ENCODE measurements around the gene NKAIN2. TPM values are rescaled to one million over a fixed set of nuclear protein-coding genes. Genes with fewer than 3 reads are reported as not detected.

Gene NKAIN2
- total RNA-seq, 1 experiment from 2014 or later: not detected

DNA sequence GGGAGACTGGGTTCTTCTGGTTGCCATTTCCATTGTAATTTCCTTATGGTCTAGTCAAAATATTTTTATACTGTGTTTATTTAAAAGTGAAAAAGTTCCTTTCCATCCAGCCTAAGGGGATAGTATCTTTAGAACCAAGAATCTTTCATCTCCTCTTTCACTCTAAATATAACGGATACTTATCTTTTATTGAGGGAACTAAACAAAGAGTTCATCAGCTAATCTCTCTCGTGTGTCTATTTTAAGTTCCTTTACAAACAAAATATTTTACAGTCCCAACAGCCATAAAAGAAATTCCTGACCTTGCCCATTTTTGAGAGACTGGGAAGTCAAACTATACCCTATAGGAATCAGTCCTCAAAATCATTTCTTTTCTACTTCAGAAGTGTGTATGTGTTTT lies 232.7 kb downstream of the NKAIN2 start:
- RAD21 ChIA-PET (ENCODE audit: low non-redundant PET in 1 of 2, low total read pairs in 2 of 2, uncharacterized antibody in 2 of 2, unreplicated experiment in 2 of 2): no interaction called here
- H3K9me2 ChIP-seq (ENCODE audit: insufficient read depth): no peaks in the 10 kb centered on the region
- TF ChIP-seq POLR2A (IDR thresholded peaks at IDR 0.05; ENCODE audit: borderline replicate concordance, extremely low read depth, insufficient read depth, insufficient read length) (no peak), MAX (IDR thresholded peaks at IDR 0.05) (no peak), EZH2 (IDR thresholded peaks at IDR 0.05) (no peak)
- no peak overlapping the region for H3K27ac ChIP-seq (ENCODE audit: low read depth, low read length)
- no peak overlapping the region for H2AFZ ChIP-seq (ENCODE audit: low read depth, low read length, poor library complexity, severe bottlenecking)
- H3K36me3 ChIP-seq (ENCODE audit: control insufficient read depth in 1 of 2, insufficient read depth in 2 of 2, low read length in 2 of 2): no peaks in the 10 kb centered on the region
- CTCF ChIA-PET: no interaction called here
- no peak overlapping the region for H3K9ac ChIP-seq (ENCODE audit: low read length)
- no peak overlapping the region for H3K4me2 ChIP-seq (ENCODE audit: low read length)
- peaks cover 18% of the 10 kb centered on the region for H3K27me3 ChIP-seq (ENCODE audit: insufficient read depth, low read length)
- H4K20me1 ChIP-seq (ENCODE audit: insufficient read depth): no peaks in the 10 kb centered on the region
- no peaks in the 10 kb centered on the region for H3K79me2 ChIP-seq (ENCODE audit: insufficient read depth, low read length)
- ATAC-seq: no peak
- no peak for DNase-seq (ENCODE audit: low read depth, low spot score)
- H3K4me3 ChIP-seq (replicated peaks in 1 of 2; ENCODE audit: low read depth in 1 of 2, low read length in 2 of 2): no peak overlapping the region
- no TSS peak for BruUV-seq (replicated peaks)
- H3K9me3 ChIP-seq (ENCODE audit: control insufficient read depth in 1 of 2, insufficient read depth in 1 of 2, low read depth in 1 of 2, low read length in 2 of 2): no peaks in the 10 kb centered on the region
- intact Hi-C loops (cut with micrococcal nuclease): no loop called here
- H3K4me1 ChIP-seq (ENCODE audit: control insufficient read depth in 1 of 2, insufficient read depth in 2 of 2, low read length in 2 of 2): no peaks in the 10 kb centered on the region
- POLR2A ChIA-PET: no interaction called here

DNA sequence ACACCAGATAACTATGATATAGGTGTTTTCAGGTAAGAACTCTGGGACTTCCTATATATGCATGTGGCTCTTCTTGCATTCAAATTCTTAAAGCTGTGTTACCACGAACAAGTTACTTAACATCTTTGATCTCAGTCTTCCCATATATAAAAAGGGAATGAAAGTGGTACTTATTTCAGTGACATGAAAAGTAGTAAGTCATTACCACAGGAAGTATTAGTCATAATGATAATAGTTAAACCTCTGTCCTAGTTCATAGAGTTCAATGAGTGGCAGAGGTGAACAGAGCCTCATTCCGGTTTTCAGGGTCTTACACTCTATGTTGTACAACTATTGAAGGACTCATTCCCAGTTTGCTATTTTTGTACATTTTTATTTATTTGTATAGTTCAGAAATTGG lies 237.0 kb downstream of the NKAIN2 start:
- no peak overlapping the region for H3K9ac ChIP-seq (ENCODE audit: low read length)
- H3K36me3 ChIP-seq (ENCODE audit: control insufficient read depth in 1 of 2, insufficient read depth in 2 of 2, low read length in 2 of 2): no peaks in the 10 kb centered on the region
- H3K9me2 ChIP-seq (ENCODE audit: insufficient read depth): no peaks in the 10 kb centered on the region
- intact Hi-C loops (cut with micrococcal nuclease): no loop called here
- BruUV-seq (replicated peaks): no TSS peak
- H3K27ac ChIP-seq (ENCODE audit: low read depth, low read length): no peak overlapping the region
- ChIA-PET RAD21 (ENCODE audit: low non-redundant PET in 1 of 2, low total read pairs in 2 of 2, uncharacterized antibody in 2 of 2, unreplicated experiment in 2 of 2) (no interaction called here), POLR2A (no interaction called here), CTCF (no interaction called here)
- no peaks in the 10 kb centered on the region for H4K20me1 ChIP-seq (ENCODE audit: insufficient read depth)
- DNase-seq (ENCODE audit: low read depth, low spot score): no peak
- H3K4me1 ChIP-seq (ENCODE audit: control insufficient read depth in 1 of 2, insufficient read depth in 2 of 2, low read length in 2 of 2): no peaks in the 10 kb centered on the region
- H3K4me3 ChIP-seq (replicated peaks in 1 of 2; ENCODE audit: low read depth in 1 of 2, low read length in 2 of 2): no peak overlapping the region
- ATAC-seq: no peak
- no peaks in the 10 kb centered on the region for H3K9me3 ChIP-seq (ENCODE audit: control insufficient read depth in 1 of 2, insufficient read depth in 1 of 2, low read depth in 1 of 2, low read length in 2 of 2)
- peaks cover 13% of the 10 kb centered on the region; the same call in 1 of the 2 replicates for H3K27me3 ChIP-seq (ENCODE audit: insufficient read depth, low read length)
- H3K4me2 ChIP-seq (ENCODE audit: low read length): no peak overlapping the region
- no peaks in the 10 kb centered on the region for H3K79me2 ChIP-seq (ENCODE audit: insufficient read depth, low read length)
- H2AFZ ChIP-seq (ENCODE audit: low read depth, low read length, poor library complexity, severe bottlenecking): no peak overlapping the region
- TF ChIP-seq, protein P1, sequence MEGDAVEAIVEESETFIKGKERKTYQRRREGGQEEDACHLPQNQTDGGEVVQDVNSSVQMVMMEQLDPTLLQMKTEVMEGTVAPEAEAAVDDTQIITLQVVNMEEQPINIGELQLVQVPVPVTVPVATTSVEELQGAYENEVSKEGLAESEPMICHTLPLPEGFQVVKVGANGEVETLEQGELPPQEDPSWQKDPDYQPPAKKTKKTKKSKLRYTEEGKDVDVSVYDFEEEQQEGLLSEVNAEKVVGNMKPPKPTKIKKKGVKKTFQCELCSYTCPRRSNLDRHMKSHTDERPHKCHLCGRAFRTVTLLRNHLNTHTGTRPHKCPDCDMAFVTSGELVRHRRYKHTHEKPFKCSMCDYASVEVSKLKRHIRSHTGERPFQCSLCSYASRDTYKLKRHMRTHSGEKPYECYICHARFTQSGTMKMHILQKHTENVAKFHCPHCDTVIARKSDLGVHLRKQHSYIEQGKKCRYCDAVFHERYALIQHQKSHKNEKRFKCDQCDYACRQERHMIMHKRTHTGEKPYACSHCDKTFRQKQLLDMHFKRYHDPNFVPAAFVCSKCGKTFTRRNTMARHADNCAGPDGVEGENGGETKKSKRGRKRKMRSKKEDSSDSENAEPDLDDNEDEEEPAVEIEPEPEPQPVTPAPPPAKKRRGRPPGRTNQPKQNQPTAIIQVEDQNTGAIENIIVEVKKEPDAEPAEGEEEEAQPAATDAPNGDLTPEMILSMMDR (IDR thresholded peaks at IDR 0.05 in 2 of 3, conservative IDR thresholded peaks at IDR 0.05 in 1 of 3; ENCODE audit: borderline replicate concordance in 1 of 3, insufficient read depth in 1 of 3, low read depth in 2 of 3, low read length in 2 of 3): no peak
- TF ChIP-seq REST (IDR thresholded peaks at IDR 0.05; ENCODE audit: low read depth) (no peak), ZNF274 (IDR thresholded peaks at IDR 0.05; ENCODE audit: low read depth, low read length) (no peak), SIN3A (IDR thresholded peaks at IDR 0.05; ENCODE audit: low read depth) (no peak), SP1 (IDR thresholded peaks at IDR 0.05; ENCODE audit: low read depth) (no peak), SRF (IDR thresholded peaks at IDR 0.05; ENCODE audit: low read depth) (no peak), EZH2phosphoT487 (IDR thresholded peaks at IDR 0.05; ENCODE audit: borderline replicate concordance) (no peak), ZFX (IDR thresholded peaks at IDR 0.05) (no peak), YY1 (IDR thresholded peaks at IDR 0.05; ENCODE audit: extremely low read depth, insufficient replicate concordance, low read depth, low read length) (no peak), EZH2 (IDR thresholded peaks at IDR 0.05) (no peak), POLR2A (IDR thresholded peaks at IDR 0.05; ENCODE audit: borderline replicate concordance, extremely low read depth, insufficient read depth, insufficient read length) (no peak), MAX (IDR thresholded peaks at IDR 0.05) (no peak), FOSL1 (IDR thresholded peaks at IDR 0.05; ENCODE audit: low read depth) (no peak), TCF7L2 (IDR thresholded peaks at IDR 0.05; ENCODE audit: borderline replicate concordance, extremely low read depth, insufficient read depth, insufficient read length) (no peak)
- TF ChIP-seq, protein P2, sequence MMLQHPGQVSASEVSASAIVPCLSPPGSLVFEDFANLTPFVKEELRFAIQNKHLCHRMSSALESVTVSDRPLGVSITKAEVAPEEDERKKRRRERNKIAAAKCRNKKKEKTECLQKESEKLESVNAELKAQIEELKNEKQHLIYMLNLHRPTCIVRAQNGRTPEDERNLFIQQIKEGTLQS (IDR thresholded peaks at IDR 0.05): no peak
